K562 (cell line): Measurements from ENCODE around the gene NUCKS1.
A peak's percentile ranks its signal among the peaks of the same experiment; 100 is the strongest.

Source experiments
- CEBPB ChIP-seq: fragments of 450-650 bp; IDR thresholded peaks from 2 replicates; pipeline ENCODE4 v1.6.1; 2016; ENCODE audit warnings: missing genetic modification characterization, missing compliant biosample characterization
- CHD2 ChIP-seq: IDR thresholded peaks from 2 replicates; pipeline ENCODE4 v1.6.1; 2011; ENCODE audit warnings: low read depth, low read length
- KLF13 ChIP-seq: fragments of 450-650 bp; IDR thresholded peaks from 2 replicates; pipeline ENCODE4 v1.6.1; 2016; ENCODE audit warnings: missing genetic modification characterization, low read depth, mild to moderate bottlenecking, missing compliant biosample characterization, moderate library complexity, borderline replicate concordance
- U2AF2 ChIP-seq: fragments of 200-400 bp; formaldehyde crosslinking; optimal IDR thresholded peaks from 2 replicates; pipeline ENCODE3; 2017; ENCODE audit warnings: low read depth, mild to moderate bottlenecking, low read length
- TF ChIP-seq, protein P1 (sequence below), 3 experiments: IDR thresholded peaks in 2 of 3; conservative IDR thresholded peaks in 1 of 3; 2 replicates each; pipeline ENCODE4 v1.5.1; 2011 to 2012; ENCODE audit warnings: low read length in 3 of 3, mild to moderate bottlenecking in 3 of 3, control low read depth in 2 of 3, improper control_type of control experiment in 1 of 3, inconsistent platforms in 1 of 3, low read depth in 1 of 3, mixed read lengths in 1 of 3, moderate library complexity in 1 of 3; ENCODE audit not compliant: insufficient read depth in 2 of 3
- TF ChIP-seq, protein P2 (sequence below): sonication (generic); formaldehyde crosslinking; IDR thresholded peaks from 2 replicates; pipeline ENCODE4 v1.9.0; 2022; ENCODE audit warnings: mild to moderate bottlenecking, missing genetic modification reagents

DNA sequence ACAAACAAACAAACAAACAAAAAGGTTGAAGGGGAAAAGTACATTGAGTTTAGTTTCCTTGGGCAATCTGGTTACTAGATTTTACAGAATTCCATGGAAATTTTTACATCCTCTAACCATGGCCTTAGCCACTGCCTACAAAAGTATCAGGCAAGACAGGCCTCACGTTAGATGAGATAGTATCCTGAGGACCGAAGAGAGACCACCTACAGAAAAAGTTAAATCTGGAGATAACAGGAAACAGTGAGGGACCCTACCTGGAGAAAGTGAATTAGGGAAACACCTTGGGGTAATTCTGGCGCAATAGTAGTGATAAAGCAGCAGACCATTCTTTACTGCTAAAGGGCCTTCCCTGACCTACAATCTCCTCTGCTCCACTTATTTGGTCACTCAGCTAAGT lies 16.6 kb upstream of the NUCKS1 start:
- TF ChIP-seq CEBPB (tag) = peak; percentile 27; the same call in 1 of the 2 replicates
- no peak for TF ChIP-seq KLF13 (tag)
- TF ChIP-seq, protein P1, sequence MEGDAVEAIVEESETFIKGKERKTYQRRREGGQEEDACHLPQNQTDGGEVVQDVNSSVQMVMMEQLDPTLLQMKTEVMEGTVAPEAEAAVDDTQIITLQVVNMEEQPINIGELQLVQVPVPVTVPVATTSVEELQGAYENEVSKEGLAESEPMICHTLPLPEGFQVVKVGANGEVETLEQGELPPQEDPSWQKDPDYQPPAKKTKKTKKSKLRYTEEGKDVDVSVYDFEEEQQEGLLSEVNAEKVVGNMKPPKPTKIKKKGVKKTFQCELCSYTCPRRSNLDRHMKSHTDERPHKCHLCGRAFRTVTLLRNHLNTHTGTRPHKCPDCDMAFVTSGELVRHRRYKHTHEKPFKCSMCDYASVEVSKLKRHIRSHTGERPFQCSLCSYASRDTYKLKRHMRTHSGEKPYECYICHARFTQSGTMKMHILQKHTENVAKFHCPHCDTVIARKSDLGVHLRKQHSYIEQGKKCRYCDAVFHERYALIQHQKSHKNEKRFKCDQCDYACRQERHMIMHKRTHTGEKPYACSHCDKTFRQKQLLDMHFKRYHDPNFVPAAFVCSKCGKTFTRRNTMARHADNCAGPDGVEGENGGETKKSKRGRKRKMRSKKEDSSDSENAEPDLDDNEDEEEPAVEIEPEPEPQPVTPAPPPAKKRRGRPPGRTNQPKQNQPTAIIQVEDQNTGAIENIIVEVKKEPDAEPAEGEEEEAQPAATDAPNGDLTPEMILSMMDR (IDR thresholded peaks at IDR 0.05 in 2 of 3, conservative IDR thresholded peaks at IDR 0.05 in 1 of 3; ENCODE audit: insufficient read depth in 2 of 3, low read depth in 1 of 3, low read length in 3 of 3) = no peak
- TF ChIP-seq, protein P2, sequence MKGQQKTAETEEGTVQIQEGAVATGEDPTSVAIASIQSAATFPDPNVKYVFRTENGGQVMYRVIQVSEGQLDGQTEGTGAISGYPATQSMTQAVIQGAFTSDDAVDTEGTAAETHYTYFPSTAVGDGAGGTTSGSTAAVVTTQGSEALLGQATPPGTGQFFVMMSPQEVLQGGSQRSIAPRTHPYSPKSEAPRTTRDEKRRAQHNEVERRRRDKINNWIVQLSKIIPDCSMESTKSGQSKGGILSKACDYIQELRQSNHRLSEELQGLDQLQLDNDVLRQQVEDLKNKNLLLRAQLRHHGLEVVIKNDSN (CRISPR knock-in tag) = no peak
- no peak for TF ChIP-seq U2AF2
- no peak for TF ChIP-seq CHD2
